Smooth muscle cell (in vitro differentiated cells): ENCODE results near the gene GPR25. TPM values are rescaled to one million over a fixed set of nuclear protein-coding genes. Genes with fewer than 3 reads are reported as not detected.

Experiments
- DNase-seq: peaks from one replicate; lab custom pipeline; 2025; ENCODE audit not compliant: unreplicated experiment; lab: John Stamatoyannopoulos, UW
- H2AFZ ChIP-seq: fragments of 200-600 bp; sonication (generic); 2 replicates; pipeline ENCODE4 v1.6.0; 2016; ENCODE audit warnings: antibody characterized with exemption, low read depth, mild to moderate bottlenecking
- H3F3A ChIP-seq: fragments of 200-600 bp; sonication (generic); 2 replicates; pipeline ENCODE4 v1.6.0; 2017; ENCODE audit warnings: antibody characterized with exemption, low read depth
- H3K27ac ChIP-seq: fragments of 200-600 bp; sonication (generic); 2 replicates; pipeline ENCODE4 v1.5.1; 2016; ENCODE audit warnings: low read depth, mild to moderate bottlenecking
- H3K27me3 ChIP-seq: fragments of 200-600 bp; sonication (generic); 2 replicates; pipeline ENCODE4 v1.6.1; 2016; ENCODE audit warnings: low read depth, mild to moderate bottlenecking
- H3K36me3 ChIP-seq: fragments of 200-600 bp; sonication (generic); 2 replicates; pipeline ENCODE4 v1.5.1; 2016; ENCODE audit warnings: low read depth
- H3K4me1 ChIP-seq: fragments of 200-600 bp; sonication (generic); 2 replicates; pipeline ENCODE4 v1.5.1; 2016; ENCODE audit warnings: low read depth
- H3K4me2 ChIP-seq: fragments of 200-600 bp; sonication (generic); 2 replicates; pipeline ENCODE4 v1.6.0; 2016; ENCODE audit warnings: mild to moderate bottlenecking
- H3K4me3 ChIP-seq: fragments of 200-600 bp; sonication (generic); 2 replicates; pipeline ENCODE4 v1.5.1; 2016; ENCODE audit warnings: mild to moderate bottlenecking
- H3K79me2 ChIP-seq: fragments of 200-600 bp; sonication (generic); 2 replicates; pipeline ENCODE4 v1.6.0; 2016; ENCODE audit warnings: low read depth, mild to moderate bottlenecking
- H3K9ac ChIP-seq: fragments of 200-600 bp; sonication (generic); 2 replicates; pipeline ENCODE4 v1.6.0; 2016; ENCODE audit warnings: low read depth
- H3K9me3 ChIP-seq: fragments of 200-600 bp; sonication (generic); replicated peaks from 2 replicates; pipeline ENCODE4 v1.5.1; 2016; ENCODE audit warnings: low read depth
- H4K20me1 ChIP-seq: fragments of 200-600 bp; sonication (generic); 2 replicates; pipeline ENCODE4 v1.6.0; 2016; ENCODE audit warnings: low read depth
- CTCF ChIP-seq: fragments of 200-600 bp; sonication (generic); IDR thresholded peaks from 2 replicates; pipeline ENCODE4 v1.5.1; 2017; ENCODE audit warnings: borderline replicate concordance, mild to moderate bottlenecking, antibody characterized with exemption; ENCODE audit not compliant: insufficient read depth, poor library complexity, severe bottlenecking
- WGBS: methylation state at CpG from one replicate; pipeline ENCODE4 v1.1.7; 2016; ENCODE audit warnings: low lambda C conversion rate; 5-methylcytosine and 5-hydroxymethylcytosine counted together
- polyA plus RNA-seq: library from polyadenylated mRNA; unstranded; fragments of >200 nt; fragmentation: Nextera tagmentation; extraction: Ambion mirVana; gene quantifications from 2 replicates; pipeline ENCODE4 v1.2.1, GENCODE V29; 2016
- total RNA-seq: library from RNA; depleted of rRNA; stranded (reverse); fragments of >200 nt; gene quantifications from 2 replicates; pipeline ENCODE4 v1.2.3, GENCODE V29; 2014

The GPR25 gene
- total and polyA plus RNA-seq, 2 experiments from 2014 or later, result not detected

- Histone ChIP-seq H3K79me2 (no peaks in the 10 kb centered on the region), H3K27ac (no peak overlapping the region), H3F3A (no peaks in the 10 kb centered on the region), H2AFZ (no peak overlapping the region), H3K4me3 (no peak overlapping the region), H3K9ac (no peak overlapping the region), H3K4me1 (no peaks in the 10 kb centered on the region), H3K36me3 (peaks cover 6% of the 10 kb centered on the region), H3K27me3 (no peaks in the 10 kb centered on the region), H3K9me3 (no peaks in the 10 kb centered on the region), H3K4me2 (no peak overlapping the region), H4K20me1 (no peaks in the 10 kb centered on the region)
- no peak for DNase-seq
- TF ChIP-seq CTCF, result no peak
- WGBS, result 95% methylated on average over 2 of the region's 2 CpGs
These were observed 33.7 kb downstream of the GPR25 start for GRCh38 chr1:200906491-200906890.

- Histone ChIP-seq H3K4me2 (no peak overlapping the region), H3K79me2 (no peaks in the 10 kb centered on the region), H3K27me3 (no peaks in the 10 kb centered on the region), H3F3A (no peaks in the 10 kb centered on the region), H3K9me3 (no peaks in the 10 kb centered on the region), H3K9ac (no peak overlapping the region), H3K36me3 (peaks cover 6% of the 10 kb centered on the region), H2AFZ (no peak overlapping the region), H4K20me1 (no peaks in the 10 kb centered on the region), H3K4me1 (no peaks in the 10 kb centered on the region), H3K4me3 (no peak overlapping the region), H3K27ac (no peak overlapping the region)
- WGBS, result 93% methylated on average over 5 of the region's 5 CpGs
- DNase-seq, result no peak
- TF ChIP-seq CTCF, result no peak
These were observed 34.9 kb downstream of the GPR25 start for GRCh38 chr1:200907611-200908097.

GRCh38 chr1:200908191-200908868 is 35.5 kb downstream of the GPR25 start:
- no peaks in the 10 kb centered on the region for H3F3A ChIP-seq
- WGBS, result 97% methylated on average over 6 of the region's 6 CpGs
- no peaks in the 10 kb centered on the region for H3K4me1 ChIP-seq
- no peaks in the 10 kb centered on the region for H3K79me2 ChIP-seq
- no peak overlapping the region for H3K9ac ChIP-seq
- no peak overlapping the region for H3K4me2 ChIP-seq
- peaks cover 6% of the 10 kb centered on the region for H3K36me3 ChIP-seq
- no peaks in the 10 kb centered on the region for H3K27me3 ChIP-seq
- H3K4me3 ChIP-seq, result no peak overlapping the region
- H2AFZ ChIP-seq, result no peak overlapping the region
- H4K20me1 ChIP-seq, result no peaks in the 10 kb centered on the region
- TF ChIP-seq CTCF, result no peak
- no peaks in the 10 kb centered on the region for H3K9me3 ChIP-seq
- no peak for DNase-seq
- no peak overlapping the region for H3K27ac ChIP-seq

- Histone ChIP-seq H3K9ac (no peak overlapping the region), H3K27ac (no peak overlapping the region), H3K9me3 (no peaks in the 10 kb centered on the region), H3K4me2 (no peak overlapping the region), H3F3A (no peaks in the 10 kb centered on the region), H4K20me1 (no peaks in the 10 kb centered on the region), H3K36me3 (peaks cover 6% of the 10 kb centered on the region), H3K79me2 (no peaks in the 10 kb centered on the region), H2AFZ (no peak overlapping the region), H3K27me3 (no peaks in the 10 kb centered on the region), H3K4me1 (no peaks in the 10 kb centered on the region), H3K4me3 (no peak overlapping the region)
- DNase-seq, result no peak
- 94% methylated on average over 5 of the region's 5 CpGs for WGBS
- no peak for TF ChIP-seq CTCF
These were observed 36.3 kb downstream of the GPR25 start for GRCh38 chr1:200909071-200909470.
